ENCODE data around the gene LGMN.

- TF ChIP-seq EZH2phosphoT487 (IDR thresholded peaks at IDR 0.05; ENCODE audit: insufficient read depth, low read depth) (no peak), EZH2 (IDR thresholded peaks at IDR 0.05; ENCODE audit: insufficient read depth, poor library complexity, severe bottlenecking) (no peak)
Measured at GRCh38 chr14:92675421-92675820, 73.0 kb downstream of the LGMN start.

Measured in GM23248 (cell line).